H1 (cell line): ENCODE measurements around the gene C5orf52. TPM values are rescaled to one million over a fixed set of nuclear protein-coding genes. Genes with fewer than 3 reads are reported as not detected.

Experiments used
- polyA plus RNA-seq, 7 experiments: library from polyadenylated mRNA; depleted of rRNA in 3 of 7; stranded (reverse) in 5 of 7; unstranded in 2 of 7; fragments of >200 nt in 5 of 7; fragments of 200-250 nt in 2 of 7; gene quantifications; 1 replicate in 5 of 7; 2 replicates in 1 of 7; 4 replicates in 1 of 7; pipeline versions ENCODE4 v1.2.1 to v1.2.3, GENCODE V29; 2011 to 2013; ENCODE audit warnings: missing spikeins in 2 of 7, mixed read lengths in 2 of 7
- total RNA-seq: library from RNA; stranded (reverse); fragmentation: NEBNext Ultra II Directional; extraction: Animal tissue kit (Norgen Biotek cat#: 25700); gene quantifications from 2 replicates; pipeline ENCODE4 v1.2.1, GENCODE V29; 2021
- TF ChIP-seq, protein P1 (sequence below), 3 experiments: IDR thresholded peaks; 1 replicate in 2 of 3; 2 replicates in 1 of 3; pipeline versions ENCODE4 v1.5.1 to v1.6.1; 2011; ENCODE audit warnings: low read length in 3 of 3, mild to moderate bottlenecking in 3 of 3, inconsistent platforms in 2 of 3, low read depth in 1 of 3, moderate library complexity in 1 of 3; ENCODE audit not compliant: insufficient read depth in 1 of 3; ENCODE audit errors: control extremely low read depth in 1 of 3

The C5orf52 gene
- total and polyA plus RNA-seq, 2 of the 8 experiments (the other 6 are each of a cell fraction or from before 2014, with no cell fraction given) = not detected

DNA sequence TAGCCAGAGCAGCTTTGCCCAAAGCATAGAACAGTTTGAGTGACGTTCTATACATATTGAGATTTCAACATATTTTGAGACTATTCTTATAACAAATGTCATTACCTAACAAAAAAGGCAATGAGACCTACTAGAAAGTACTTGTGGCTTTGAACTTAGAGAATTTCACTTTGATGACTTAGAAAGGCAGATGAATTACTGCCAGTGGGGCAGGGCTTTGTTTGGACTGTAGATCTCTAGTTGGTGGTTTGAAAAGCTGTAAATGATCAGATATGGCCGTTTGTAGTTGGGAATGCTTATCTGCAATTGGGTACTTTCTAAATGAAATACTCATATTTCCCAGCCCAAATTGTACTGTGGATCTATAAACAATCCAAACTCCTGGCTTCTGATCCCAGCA, 47.2 kb upstream of the C5orf52 start (continued):
- TF ChIP-seq, protein P1, sequence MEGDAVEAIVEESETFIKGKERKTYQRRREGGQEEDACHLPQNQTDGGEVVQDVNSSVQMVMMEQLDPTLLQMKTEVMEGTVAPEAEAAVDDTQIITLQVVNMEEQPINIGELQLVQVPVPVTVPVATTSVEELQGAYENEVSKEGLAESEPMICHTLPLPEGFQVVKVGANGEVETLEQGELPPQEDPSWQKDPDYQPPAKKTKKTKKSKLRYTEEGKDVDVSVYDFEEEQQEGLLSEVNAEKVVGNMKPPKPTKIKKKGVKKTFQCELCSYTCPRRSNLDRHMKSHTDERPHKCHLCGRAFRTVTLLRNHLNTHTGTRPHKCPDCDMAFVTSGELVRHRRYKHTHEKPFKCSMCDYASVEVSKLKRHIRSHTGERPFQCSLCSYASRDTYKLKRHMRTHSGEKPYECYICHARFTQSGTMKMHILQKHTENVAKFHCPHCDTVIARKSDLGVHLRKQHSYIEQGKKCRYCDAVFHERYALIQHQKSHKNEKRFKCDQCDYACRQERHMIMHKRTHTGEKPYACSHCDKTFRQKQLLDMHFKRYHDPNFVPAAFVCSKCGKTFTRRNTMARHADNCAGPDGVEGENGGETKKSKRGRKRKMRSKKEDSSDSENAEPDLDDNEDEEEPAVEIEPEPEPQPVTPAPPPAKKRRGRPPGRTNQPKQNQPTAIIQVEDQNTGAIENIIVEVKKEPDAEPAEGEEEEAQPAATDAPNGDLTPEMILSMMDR (IDR thresholded peaks at IDR 0.05; ENCODE audit: control extremely low read depth in 1 of 3, insufficient read depth in 1 of 3, low read depth in 1 of 3, low read length in 3 of 3) = no peak
- TF ChIP-seq, all 59 proteins: peak for 0
